ENCODE data around the gene ZNF69.

- TF ChIP-seq CTCF (IDR thresholded peaks at IDR 0.05; ENCODE audit: insufficient read depth, low read length) (no peak), SPI1 (IDR thresholded peaks at IDR 0.05; ENCODE audit: borderline replicate concordance, low read depth) (no peak)
Measured at GRCh38 chr19:11921852-11922495, 34.4 kb downstream of the ZNF69 start.
